Activated naive CD4-positive, alpha-beta T cell treated with anti-CD3 and anti-CD28 coated beads, Interleukin-2, amount 50 U/mL, for 24 hours (primary cell): ENCODE measurements around the gene TFDP1.
"Not testable (repeated sequence)": the region's sequence is repeated elsewhere in the genome, so short reads cannot be mapped to it uniquely, and the experiment has no call there.

Source experiments
- H3K27ac Mint-ChIP-seq: one replicate; pipeline ENCODE4 v1.8.0; 2021; ENCODE audit warnings: mild to moderate bottlenecking, mixed read lengths
- H3K27me3 Mint-ChIP-seq: one replicate; pipeline ENCODE4 v1.8.0; 2021; ENCODE audit warnings: mixed read lengths
- H3K36me3 Mint-ChIP-seq: one replicate; pipeline ENCODE4 v1.8.0; 2021; ENCODE audit warnings: mixed read lengths
- H3K4me1 Mint-ChIP-seq: one replicate; pipeline ENCODE4 v1.8.0; 2021; ENCODE audit warnings: mixed read lengths
- H3K4me3 Mint-ChIP-seq: one replicate; pipeline ENCODE4 v1.8.0; 2021; ENCODE audit warnings: mild to moderate bottlenecking, mixed read lengths
- H3K9me3 Mint-ChIP-seq: one replicate; pipeline ENCODE4 v1.8.0; 2021; ENCODE audit warnings: mixed read lengths

TFDP1 gene

DNA sequence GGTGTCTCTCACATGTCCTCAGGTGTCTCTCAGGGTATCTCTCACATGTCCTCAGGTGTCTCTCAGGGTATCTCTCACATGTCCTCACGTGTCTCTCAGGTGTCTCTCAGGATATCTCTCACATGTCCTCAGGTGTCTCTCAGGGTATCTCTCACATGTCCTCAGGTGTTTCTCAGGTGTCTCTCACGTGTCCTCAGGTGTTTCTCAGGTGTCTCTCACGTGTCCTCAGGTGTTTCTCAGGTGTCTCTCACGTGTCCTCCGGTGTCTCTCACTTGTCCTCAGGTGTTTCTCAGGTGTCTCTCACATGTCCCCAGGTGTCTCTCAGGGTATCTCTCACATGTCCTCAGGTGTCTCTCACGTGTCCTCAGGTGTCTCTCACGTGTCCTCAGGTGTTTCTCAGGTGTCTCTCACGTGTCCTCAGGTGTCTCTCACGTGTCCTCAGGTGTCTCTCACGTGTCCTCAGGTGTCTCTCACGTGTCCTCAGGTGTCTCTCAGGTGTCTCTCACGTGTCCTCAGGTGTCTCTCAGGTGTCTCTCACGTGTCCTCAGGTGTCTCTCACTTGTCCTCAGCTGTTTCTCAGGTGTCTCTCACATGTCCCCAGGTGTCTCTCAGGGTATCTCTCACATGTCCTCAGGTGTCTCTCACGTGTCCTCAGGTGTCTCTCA is 40.2 kb downstream of the TFDP1 start:
- H3K4me1 Mint-ChIP-seq, H3K27ac Mint-ChIP-seq: not testable (repeated sequence)

DNA sequence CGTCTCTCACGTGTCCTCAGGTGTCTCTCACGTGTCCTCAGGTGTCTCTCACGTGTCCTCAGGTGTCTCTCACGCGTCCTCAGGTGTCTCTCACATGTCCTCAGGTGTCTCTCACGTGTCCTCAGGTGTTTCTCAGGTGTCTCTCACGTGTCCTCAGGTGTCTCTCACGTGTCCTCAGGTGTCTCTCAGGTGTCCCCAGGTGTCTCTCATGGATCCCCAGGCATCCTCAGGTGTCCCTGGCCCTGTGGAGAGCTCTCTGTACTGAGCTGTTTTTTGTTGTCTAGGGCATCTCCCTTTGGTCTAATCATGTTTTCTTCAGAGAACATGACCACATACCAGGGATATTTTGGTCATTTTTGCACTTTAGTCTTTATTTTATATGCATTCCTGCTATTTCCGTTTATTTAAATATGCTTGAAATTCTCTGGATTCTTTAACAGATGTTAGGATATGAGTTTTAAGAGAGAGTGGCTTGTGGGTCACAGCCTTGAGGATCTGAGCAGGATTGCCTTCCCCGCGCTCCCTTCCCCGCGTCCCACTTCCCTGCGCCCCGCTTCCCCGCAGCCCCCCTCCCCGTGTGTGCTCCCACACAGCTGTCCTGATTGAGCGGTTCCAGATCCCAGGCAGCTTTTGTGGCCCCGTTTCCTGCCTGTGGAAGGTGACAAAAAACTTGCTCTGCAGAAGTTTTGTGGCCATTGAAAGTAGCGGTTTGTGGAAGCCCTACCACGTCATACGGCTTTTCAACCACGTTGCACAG is 41.6 kb downstream of the TFDP1 start:
- Mint-ChIP-seq H3K36me3 (peaks cover 4% of the 10 kb centered on the region), H3K9me3 (no peaks in the 10 kb centered on the region), H3K27me3 (no peaks in the 10 kb centered on the region), H3K4me1 (peaks cover 7% of the 10 kb centered on the region), H3K4me3 (no peak overlapping the region), H3K27ac (no peak overlapping the region)

More for the DNA sequence above, 40.2 kb downstream of the TFDP1 start:
- H3K4me3 Mint-ChIP-seq, H3K36me3 Mint-ChIP-seq, H3K27me3 Mint-ChIP-seq, H3K9me3 Mint-ChIP-seq: not testable (repeated sequence)

DNA sequence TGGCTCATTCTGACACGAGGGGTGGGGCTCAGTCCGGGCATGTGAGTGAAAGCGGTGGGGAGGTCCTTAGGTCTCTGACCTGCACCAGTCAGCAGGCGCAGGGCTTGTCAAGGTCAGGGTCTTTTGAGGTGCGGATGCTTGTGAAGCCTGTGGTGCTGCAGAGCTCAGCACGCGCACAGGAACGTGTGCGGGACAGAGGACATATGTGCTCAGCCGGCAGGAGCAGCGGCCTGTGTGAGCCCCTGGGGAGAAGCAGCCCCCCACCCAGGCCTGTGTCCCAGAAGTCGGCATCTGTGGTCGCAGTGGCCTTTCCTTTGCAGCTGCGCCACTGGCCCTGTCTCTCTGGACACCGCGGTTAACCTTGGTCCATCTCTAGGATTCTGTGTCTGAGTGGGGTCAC is 42.6 kb downstream of the TFDP1 start:
- Mint-ChIP-seq H3K4me1 (peaks cover 12% of the 10 kb centered on the region), H3K4me3 (no peak overlapping the region), H3K27me3 (no peaks in the 10 kb centered on the region), H3K36me3 (peaks cover 4% of the 10 kb centered on the region), H3K27ac (no peak overlapping the region), H3K9me3 (no peaks in the 10 kb centered on the region)

DNA sequence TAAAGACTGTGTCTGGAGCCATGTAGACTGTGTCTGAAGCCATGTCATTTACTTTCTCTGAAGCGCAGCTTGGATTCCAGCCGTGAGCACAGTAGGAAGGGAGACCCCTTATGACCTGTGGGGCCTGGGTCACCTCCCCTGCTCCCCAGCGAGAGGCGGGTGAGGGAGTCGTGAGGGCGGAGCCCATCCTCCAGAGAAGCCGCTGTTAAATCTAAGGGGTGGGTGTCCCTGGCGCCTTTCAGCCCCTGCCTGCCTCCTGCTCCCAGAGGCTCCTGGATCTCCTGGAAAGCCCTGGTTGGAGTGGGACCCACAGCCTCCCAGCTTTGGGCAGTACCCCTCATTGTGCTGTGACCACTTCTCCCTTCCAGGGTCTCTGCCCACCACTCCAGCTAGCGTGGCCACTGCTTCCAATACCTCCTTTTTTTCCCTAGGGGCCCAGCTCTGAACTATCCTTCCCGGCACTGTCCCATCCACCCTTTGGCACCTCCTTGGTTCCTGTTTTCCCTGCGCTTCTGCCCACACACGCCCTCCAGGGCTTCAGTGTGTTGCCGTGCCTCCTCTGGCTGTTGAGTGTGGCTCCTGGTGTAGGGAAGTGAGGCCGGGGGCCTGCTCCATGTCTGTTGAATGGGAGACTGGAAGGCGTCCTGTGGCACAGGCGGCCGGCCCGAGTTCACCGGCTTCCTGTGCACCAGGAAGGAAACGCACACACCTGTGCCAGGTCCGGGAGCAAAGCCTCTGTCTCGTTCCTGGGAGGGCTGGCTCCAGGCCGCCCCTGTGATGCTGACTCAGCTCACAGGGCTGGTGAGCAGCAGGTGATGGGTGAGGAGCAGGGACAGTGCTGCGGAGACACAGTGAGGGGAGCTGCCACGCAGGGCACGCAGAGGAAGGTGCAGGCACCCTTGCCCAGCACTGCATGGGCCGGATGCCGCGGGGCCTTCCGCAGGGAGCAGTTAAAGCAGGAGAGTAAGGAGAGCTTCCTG is 44.0 kb downstream of the TFDP1 start:
- H3K4me3 Mint-ChIP-seq, result no peak overlapping the region
- peaks cover 4% of the 10 kb centered on the region for H3K36me3 Mint-ChIP-seq
- H3K27ac Mint-ChIP-seq, result no peak overlapping the region
- no peaks in the 10 kb centered on the region for H3K9me3 Mint-ChIP-seq
- no peaks in the 10 kb centered on the region for H3K27me3 Mint-ChIP-seq
- H3K4me1 Mint-ChIP-seq, result peaks cover 22% of the 10 kb centered on the region

DNA sequence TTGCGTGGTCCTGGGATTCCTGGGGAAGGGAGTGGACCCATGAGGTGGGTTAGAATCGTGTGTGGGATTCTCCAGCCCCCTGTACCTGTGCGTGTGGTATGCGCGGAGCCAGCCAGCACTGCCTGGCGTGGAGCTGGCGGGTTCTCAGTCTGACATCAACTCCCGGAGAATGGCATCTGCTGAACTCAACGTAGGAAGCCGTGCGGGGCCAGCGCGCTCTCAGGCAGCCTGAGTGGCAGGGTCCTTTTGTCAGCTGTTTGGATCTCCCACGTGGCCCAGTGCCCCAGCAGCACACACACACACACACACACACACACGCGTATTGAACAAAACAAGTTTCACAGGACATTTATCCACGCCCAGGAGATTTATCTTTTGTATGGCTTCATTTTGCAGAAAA is 45.3 kb downstream of the TFDP1 start:
- Mint-ChIP-seq H3K9me3 (no peaks in the 10 kb centered on the region), H3K4me3 (no peak overlapping the region), H3K27me3 (no peaks in the 10 kb centered on the region), H3K4me1 (peaks cover 34% of the 10 kb centered on the region), H3K27ac (no peak overlapping the region), H3K36me3 (no peaks in the 10 kb centered on the region)

DNA sequence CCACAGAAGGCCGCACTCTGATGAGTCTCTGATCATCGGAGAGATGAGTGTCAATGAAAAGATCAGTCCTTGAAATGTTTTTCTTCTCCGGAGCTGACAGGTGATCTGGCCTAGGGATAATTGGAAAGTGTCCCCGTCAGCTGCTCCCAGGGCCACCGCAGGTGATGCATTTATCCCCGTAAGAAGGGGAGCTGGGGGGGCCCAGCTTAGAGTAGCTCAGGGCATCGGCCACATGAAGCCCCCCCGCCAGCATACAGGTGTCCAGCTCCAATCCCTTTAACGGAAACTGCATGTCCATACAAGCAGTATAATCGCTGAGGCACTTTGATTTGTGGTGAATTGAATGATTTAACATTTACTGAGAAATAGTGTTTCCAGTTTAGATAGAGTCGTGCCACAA is 45.7 kb downstream of the TFDP1 start:
- H3K36me3 Mint-ChIP-seq, result no peaks in the 10 kb centered on the region
- H3K27me3 Mint-ChIP-seq, result no peaks in the 10 kb centered on the region
- H3K4me1 Mint-ChIP-seq, result peaks cover 38% of the 10 kb centered on the region
- no peak overlapping the region for H3K27ac Mint-ChIP-seq
- no peak overlapping the region for H3K4me3 Mint-ChIP-seq
- H3K9me3 Mint-ChIP-seq, result no peaks in the 10 kb centered on the region

DNA sequence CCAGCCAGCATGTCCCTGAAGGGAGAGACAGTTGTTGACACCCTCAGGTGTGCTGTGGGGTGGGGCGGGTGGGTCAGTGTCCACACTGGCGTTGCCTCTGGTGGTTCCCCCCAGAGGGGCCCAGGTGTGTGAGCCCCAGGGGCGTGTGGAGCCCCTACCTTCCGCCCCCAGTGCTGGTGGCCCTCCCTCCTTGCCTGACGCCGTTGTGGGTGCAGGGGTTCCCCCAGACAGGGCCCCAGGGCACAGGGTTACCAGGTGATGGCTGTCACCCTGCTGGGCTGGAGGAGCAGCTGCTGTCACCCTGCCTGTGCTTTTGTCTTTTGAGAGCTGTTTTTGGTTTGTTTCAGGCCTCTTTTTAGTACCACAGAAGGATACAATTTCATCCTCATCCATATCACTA is 46.3 kb downstream of the TFDP1 start:
- H3K4me1 Mint-ChIP-seq, result peaks cover 38% of the 10 kb centered on the region
- H3K27me3 Mint-ChIP-seq, result no peaks in the 10 kb centered on the region
- H3K4me3 Mint-ChIP-seq, result no peak overlapping the region
- no peaks in the 10 kb centered on the region for H3K9me3 Mint-ChIP-seq
- peak overlapping the region; percentile 51 for H3K27ac Mint-ChIP-seq
- H3K36me3 Mint-ChIP-seq, result no peaks in the 10 kb centered on the region

DNA sequence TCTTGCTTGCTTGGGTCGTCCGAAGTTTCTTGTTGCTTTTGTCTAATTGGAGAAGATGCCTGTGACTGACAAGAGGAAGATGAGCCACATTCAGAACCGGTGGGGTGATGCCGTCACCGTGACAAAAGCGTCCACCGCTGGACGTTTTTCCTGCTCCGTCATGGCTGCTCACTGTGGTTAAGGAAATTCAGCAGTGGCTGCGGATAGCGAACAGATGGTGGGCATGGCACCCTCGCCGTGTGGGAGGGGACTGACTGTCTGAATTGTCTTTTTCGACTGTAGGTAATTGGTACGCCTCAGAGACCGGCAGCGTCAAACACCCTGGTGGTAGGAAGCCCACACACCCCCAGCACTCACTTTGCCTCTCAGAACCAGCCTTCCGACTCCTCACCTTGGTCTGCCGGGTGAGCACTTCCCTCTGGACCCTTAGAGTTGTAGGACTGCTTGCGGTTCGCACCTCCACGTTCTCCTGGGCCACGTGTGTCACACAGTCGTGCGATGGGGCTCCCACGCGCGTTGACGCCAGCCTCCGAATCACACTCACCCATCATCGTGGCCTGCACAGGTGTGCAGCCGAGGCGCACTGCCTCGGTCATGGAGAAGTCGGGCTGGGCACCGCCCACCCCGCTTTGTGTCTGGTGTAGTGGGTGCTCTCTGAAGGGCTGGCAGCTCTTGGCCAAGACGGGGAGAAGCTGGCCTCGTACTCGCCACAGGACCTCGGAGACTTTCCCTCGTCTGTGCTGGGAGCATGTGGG is 47.0 kb downstream of the TFDP1 start:
- Mint-ChIP-seq H3K4me3 (no peak overlapping the region), H3K27me3 (no peaks in the 10 kb centered on the region), H3K4me1 (peaks cover 38% of the 10 kb centered on the region), H3K36me3 (no peaks in the 10 kb centered on the region), H3K9me3 (no peaks in the 10 kb centered on the region), H3K27ac (peak overlapping the region; percentile 51)

DNA sequence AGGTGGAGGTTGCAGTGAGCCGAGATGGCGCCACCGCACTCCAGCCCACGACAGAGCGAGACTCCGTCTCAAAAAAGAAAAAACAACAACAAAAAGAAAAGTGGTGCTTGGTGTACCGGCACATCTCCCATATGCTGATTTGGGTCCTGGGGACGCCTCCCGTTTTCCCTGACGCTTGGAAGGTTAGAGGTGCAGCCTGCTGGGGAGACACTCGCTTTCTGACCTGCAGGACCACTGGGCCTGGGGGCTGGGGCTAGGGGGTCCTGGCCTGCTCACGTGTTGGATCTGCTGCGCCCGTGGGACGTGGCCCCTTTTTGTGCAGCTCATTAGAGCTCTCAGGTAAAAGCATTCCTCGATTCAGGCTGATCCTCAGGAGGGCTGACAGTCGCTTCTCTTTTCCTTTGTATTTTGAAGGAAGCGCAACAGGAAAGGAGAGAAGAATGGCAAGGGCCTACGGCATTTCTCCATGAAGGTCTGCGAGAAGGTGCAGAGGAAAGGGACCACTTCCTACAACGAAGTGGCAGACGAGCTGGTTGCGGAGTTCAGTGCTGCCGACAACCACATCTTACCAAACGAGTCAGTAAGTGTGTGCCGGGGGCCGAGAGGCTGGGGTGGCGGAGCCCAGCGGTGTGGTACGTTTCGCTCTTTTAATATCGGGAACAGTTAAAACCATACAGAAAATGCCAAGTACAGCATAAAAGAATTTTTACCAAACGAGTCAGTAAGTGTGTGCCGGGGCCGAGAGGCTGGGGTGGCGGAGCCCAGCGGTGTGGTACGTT is 48.3 kb downstream of the TFDP1 start:
- peaks cover 38% of the 10 kb centered on the region for H3K4me1 Mint-ChIP-seq
- H3K27me3 Mint-ChIP-seq, result no peaks in the 10 kb centered on the region
- H3K27ac Mint-ChIP-seq, result peak overlapping the region; percentile 30
- peak overlapping the region; percentile 30 for H3K4me3 Mint-ChIP-seq
- H3K36me3 Mint-ChIP-seq, result no peaks in the 10 kb centered on the region
- H3K9me3 Mint-ChIP-seq, result no peaks in the 10 kb centered on the region

DNA sequence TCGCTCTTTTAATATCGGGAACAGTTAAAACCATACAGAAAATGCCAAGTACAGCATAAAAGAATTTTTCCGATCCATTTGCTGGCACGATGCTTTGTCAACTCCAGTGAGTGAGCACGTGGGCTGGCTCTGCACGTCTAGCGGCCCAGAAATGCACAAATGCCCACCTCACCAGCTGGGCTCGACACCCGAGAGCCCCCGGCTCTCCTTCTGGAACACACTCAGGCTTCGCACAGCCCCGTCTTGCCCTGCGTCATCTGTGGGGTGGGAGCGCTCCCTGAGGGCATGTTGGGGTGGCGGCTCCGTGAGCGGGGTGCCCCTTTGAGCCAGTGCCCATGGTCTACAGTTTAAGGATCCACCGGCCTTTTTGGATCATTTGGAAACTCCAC is 48.9 kb downstream of the TFDP1 start:
- Mint-ChIP-seq H3K9me3 (no peaks in the 10 kb centered on the region), H3K36me3 (no peaks in the 10 kb centered on the region), H3K27me3 (no peaks in the 10 kb centered on the region), H3K4me3 (peak overlapping the region; percentile 30), H3K4me1 (peaks cover 38% of the 10 kb centered on the region), H3K27ac (peak overlapping the region; percentile 23)

DNA sequence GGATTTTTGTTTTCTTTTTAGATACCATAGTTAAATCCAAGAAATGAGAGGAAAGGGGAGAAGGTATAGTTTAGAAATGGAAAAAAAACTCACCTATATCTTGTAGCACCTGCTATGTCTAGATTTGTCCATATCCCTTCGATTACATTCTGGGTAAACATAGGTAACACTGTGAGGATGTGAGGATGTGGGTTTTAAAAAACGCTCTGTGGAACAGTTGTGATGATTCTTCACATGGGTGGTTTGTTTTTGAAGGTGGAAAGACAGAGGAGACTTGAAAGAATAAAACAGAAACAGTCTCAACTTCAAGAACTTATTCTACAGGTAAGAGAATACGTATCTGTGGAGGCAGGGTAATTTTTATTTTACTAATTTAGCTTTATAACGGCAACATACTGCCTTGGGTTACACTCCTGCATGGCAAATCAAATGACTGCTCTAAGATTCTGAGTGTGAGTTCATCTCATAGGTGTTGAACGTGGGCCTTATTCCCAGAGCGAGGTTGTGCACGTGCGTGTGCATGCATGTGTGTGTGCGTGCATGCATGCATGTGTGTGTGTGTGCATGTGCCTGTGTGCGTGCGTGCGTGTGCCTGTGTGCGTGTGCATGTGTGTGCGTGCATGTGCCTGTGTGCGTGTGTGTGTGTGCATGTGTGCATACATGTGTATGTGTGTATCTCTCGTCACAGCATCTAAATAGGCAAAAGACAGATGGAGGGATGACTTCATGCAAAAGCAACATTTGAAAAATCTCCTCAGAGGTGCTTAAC is 49.9 kb downstream of the TFDP1 start:
- Mint-ChIP-seq H3K4me1 (peaks cover 38% of the 10 kb centered on the region), H3K36me3 (peaks cover 5% of the 10 kb centered on the region), H3K27ac (peak overlapping the region; percentile 80), H3K4me3 (peak overlapping the region; percentile 64), H3K9me3 (no peaks in the 10 kb centered on the region), H3K27me3 (no peaks in the 10 kb centered on the region)

DNA sequence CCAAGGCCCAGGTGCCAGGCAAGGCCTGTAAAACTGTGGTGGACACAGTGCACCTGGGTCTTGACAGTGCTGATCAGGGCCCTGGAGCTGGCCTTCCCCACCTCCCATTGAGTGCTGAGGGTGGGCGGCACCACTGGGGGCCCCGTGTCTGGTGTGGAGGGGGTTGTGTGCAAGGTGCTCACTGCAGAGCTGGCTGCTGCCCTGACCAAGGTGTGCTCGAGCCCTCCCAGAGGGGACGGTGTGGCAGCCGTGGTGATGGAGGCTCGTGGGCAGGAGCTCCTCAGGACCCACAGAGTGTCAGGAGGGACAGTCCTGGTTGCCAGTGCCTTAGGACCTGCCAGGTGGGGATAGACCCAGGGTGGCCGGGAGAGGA is 50.5 kb downstream of the TFDP1 start:
- Mint-ChIP-seq H3K36me3 (peaks cover 5% of the 10 kb centered on the region), H3K27me3 (no peaks in the 10 kb centered on the region), H3K9me3 (no peaks in the 10 kb centered on the region), H3K4me3 (peak overlapping the region; percentile 64), H3K27ac (no peak overlapping the region), H3K4me1 (peaks cover 37% of the 10 kb centered on the region)

DNA sequence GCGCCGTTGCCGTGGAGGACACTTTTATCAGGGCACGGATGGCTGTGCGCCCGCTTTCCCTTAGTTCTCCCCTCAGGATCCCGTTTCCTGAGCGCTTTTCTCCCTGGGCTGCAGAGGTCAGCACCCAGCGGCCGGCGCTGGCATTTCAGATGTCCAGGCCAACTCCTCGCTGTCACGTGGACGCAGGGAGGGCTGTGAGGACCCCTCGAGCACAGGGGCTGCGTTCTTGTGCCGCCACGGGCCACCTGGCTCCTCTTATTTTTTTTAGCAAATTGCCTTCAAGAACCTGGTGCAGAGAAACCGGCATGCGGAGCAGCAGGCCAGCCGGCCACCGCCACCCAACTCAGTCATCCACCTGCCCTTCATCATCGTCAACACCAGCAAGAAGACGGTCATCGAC is 51.2 kb downstream of the TFDP1 start:
- H3K36me3 Mint-ChIP-seq, result peaks cover 7% of the 10 kb centered on the region
- H3K4me3 Mint-ChIP-seq, result no peak overlapping the region
- H3K4me1 Mint-ChIP-seq, result peaks cover 44% of the 10 kb centered on the region
- no peak overlapping the region for H3K27ac Mint-ChIP-seq
- no peaks in the 10 kb centered on the region for H3K9me3 Mint-ChIP-seq
- no peaks in the 10 kb centered on the region for H3K27me3 Mint-ChIP-seq
